ENCODE results near the gene NRCAM.
A peak's percentile ranks its signal among the peaks of the same experiment; 100 is the strongest.
"Not testable (repeated sequence)": the region's sequence is repeated elsewhere in the genome, so short reads cannot be mapped to it uniquely, and the experiment has no call there.

The NRCAM gene

GRCh38 chr7:108270385-108271015 is 185.7 kb downstream of the NRCAM start:
- DNase-seq = no peak

GRCh38 chr7:108268200-108268820 is 187.9 kb downstream of the NRCAM start:
- DNase-seq = no peak

GRCh38 chr7:108267615-108268014 is 188.6 kb downstream of the NRCAM start:
- no peak for DNase-seq

GRCh38 chr7:108266491-108266890 is 189.7 kb downstream of the NRCAM start:
- DNase-seq = no peak

- DNase-seq = no peak
These were observed 190.2 kb downstream of the NRCAM start for GRCh38 chr7:108266035-108266434.

GRCh38 chr7:108265007-108265406 is 191.2 kb downstream of the NRCAM start:
- DNase-seq = no peak

- DNase-seq = no peak
These were observed 192.8 kb downstream of the NRCAM start for GRCh38 chr7:108263425-108263824.

GRCh38 chr7:108261560-108262255 is 194.5 kb downstream of the NRCAM start:
- DNase-seq = no peak

GRCh38 chr7:108259447-108259846 is 196.8 kb downstream of the NRCAM start:
- not testable (repeated sequence) for DNase-seq

- DNase-seq = no peak
These were observed 198.3 kb downstream of the NRCAM start for GRCh38 chr7:108257954-108258353.

GRCh38 chr7:108254259-108254658 is 202.0 kb downstream of the NRCAM start:
- no peak for DNase-seq

GRCh38 chr7:108253275-108254044 is 202.8 kb downstream of the NRCAM start:
- peak; percentile 13 for DNase-seq

- no peak for DNase-seq
These were observed 204.1 kb downstream of the NRCAM start for GRCh38 chr7:108252177-108252576.

GRCh38 chr7:108251700-108252099 is 204.5 kb downstream of the NRCAM start:
- no peak for DNase-seq

- no peak for DNase-seq
These were observed 206.8 kb downstream of the NRCAM start for GRCh38 chr7:108249453-108249852.

- no peak for DNase-seq
These were observed 207.4 kb downstream of the NRCAM start for GRCh38 chr7:108248821-108249220.

- DNase-seq = no peak
These were observed 207.8 kb downstream of the NRCAM start for GRCh38 chr7:108248418-108248817.

- DNase-seq = no peak
These were observed 208.6 kb downstream of the NRCAM start for GRCh38 chr7:108247614-108248013.

- DNase-seq = peak; percentile 79
These were observed 209.9 kb downstream of the NRCAM start for GRCh38 chr7:108246227-108246837.

GRCh38 chr7:108245523-108246226 is 210.6 kb downstream of the NRCAM start:
- peak; percentile 23 for DNase-seq

- no peak for DNase-seq
These were observed 212.1 kb downstream of the NRCAM start for GRCh38 chr7:108244110-108244509.

- DNase-seq = no peak
These were observed 216.6 kb downstream of the NRCAM start for GRCh38 chr7:108239501-108240225.
